SH-SY5Y (cell line): ENCODE measurements around the gene MLLT6.

Source experiments
- GATA2 ChIP-seq: IDR thresholded peaks from 2 replicates; pipeline ENCODE4 v1.6.1; 2011; ENCODE audit warnings: mild to moderate bottlenecking, low read depth, low read length
- GATA3 ChIP-seq: IDR thresholded peaks from 2 replicates; pipeline ENCODE4 v1.6.1; 2011; ENCODE audit warnings: low read depth, mild to moderate bottlenecking, low read length, moderate library complexity

The MLLT6 gene

GRCh38 chr17:38753071-38753506, 48.0 kb downstream of the MLLT6 start:
- TF ChIP-seq GATA2, result no peak
- no peak for TF ChIP-seq GATA3

GRCh38 chr17:38761612-38762011, 56.5 kb downstream of the MLLT6 start:
- TF ChIP-seq GATA3, result no peak
- no peak for TF ChIP-seq GATA2

GRCh38 chr17:38762231-38762630, 57.2 kb downstream of the MLLT6 start:
- TF ChIP-seq GATA3 (no peak), GATA2 (no peak)

GRCh38 chr17:38766341-38766740, 61.3 kb downstream of the MLLT6 start:
- TF ChIP-seq GATA3 (no peak), GATA2 (no peak)

GRCh38 chr17:38768417-38768816, 63.3 kb downstream of the MLLT6 start:
- TF ChIP-seq GATA2 (no peak), GATA3 (no peak)

GRCh38 chr17:38773258-38773657, 68.2 kb downstream of the MLLT6 start:
- TF ChIP-seq GATA2 (no peak), GATA3 (no peak)

- no peak for TF ChIP-seq GATA3
- no peak for TF ChIP-seq GATA2
Observed at GRCh38 chr17:38777641-38778250, 72.7 kb downstream of the MLLT6 start.
